GM18861 (cell line): Measurements from ENCODE around the gene STKLD1.
"Not testable (repeated sequence)": the region's sequence is repeated elsewhere in the genome, so short reads cannot be mapped to it uniquely, and the experiment has no call there.

Experiments
- ATAC-seq: cut with Tn5 transposase; IDR thresholded peaks from one replicate; pipeline ENCODE4 v1.9.1; 2021; ENCODE audit not compliant: unreplicated experiment

STKLD1 gene

DNA sequence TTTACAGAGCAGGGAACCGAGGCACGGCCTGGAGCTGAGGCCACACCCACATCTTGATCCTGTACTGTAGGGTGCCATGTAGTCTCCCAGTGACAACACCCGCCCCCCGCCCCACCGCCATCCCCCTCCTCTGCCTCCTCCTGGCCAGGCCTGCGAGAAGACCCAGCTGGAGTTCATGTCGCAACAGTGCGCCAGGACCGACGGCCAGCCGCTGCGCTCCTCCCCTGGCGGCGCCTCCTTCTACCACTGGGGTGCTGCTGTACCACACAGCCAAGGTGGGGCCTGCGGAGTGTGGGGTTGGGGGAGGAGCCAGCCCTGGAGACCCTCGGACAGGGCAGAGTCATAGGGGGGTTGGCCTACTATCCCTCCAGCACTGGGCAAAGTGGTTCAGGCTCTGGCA is 60.5 kb downstream of the STKLD1 start:
- no peak for ATAC-seq

GRCh38 chr9:133437753-133438531 is 61.8 kb downstream of the STKLD1 start:
- no peak for ATAC-seq

DNA sequence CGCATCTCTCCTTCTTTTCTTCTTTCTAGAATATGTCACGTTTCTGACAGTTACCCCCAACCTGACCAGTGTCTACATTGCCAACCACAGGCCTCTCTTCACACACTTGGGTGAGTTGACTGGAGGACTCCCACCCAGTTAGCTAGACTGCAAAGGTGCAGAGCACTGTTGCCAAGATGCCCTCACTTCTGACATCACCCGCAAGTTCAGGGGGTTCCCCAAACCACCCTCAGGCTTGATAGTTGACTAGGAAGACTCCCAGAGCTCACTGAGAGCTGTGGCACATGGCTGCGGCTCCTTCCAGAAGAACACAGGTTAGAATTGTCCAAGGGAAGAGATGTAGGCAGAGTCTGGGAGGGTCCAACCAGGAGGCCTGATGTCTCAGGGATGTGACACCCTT is 63.2 kb downstream of the STKLD1 start:
- ATAC-seq, result no peak

- ATAC-seq, result no peak
Measured at GRCh38 chr9:133440874-133441273, 64.7 kb downstream of the STKLD1 start.

DNA sequence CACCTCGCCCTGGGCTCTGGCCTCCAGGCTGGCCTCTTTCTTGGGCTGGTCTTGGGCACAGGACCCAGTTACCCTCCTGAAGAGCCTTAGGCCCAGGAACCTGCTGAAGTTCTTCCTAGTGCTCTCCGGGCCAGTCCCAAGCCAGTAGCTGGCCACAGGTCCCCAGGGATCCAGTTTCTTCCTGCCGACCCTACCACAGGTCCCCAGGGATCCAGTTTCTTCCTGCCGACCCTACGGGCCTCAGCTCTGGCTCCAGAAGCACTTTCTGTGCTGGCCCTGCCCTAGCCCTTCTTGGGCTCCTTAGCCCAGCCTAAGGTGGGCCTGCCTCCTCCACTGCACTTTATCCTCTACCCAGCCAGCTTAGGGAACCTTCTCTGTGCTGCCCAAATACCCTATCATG is 65.4 kb downstream of the STKLD1 start:
- ATAC-seq, result no peak

DNA sequence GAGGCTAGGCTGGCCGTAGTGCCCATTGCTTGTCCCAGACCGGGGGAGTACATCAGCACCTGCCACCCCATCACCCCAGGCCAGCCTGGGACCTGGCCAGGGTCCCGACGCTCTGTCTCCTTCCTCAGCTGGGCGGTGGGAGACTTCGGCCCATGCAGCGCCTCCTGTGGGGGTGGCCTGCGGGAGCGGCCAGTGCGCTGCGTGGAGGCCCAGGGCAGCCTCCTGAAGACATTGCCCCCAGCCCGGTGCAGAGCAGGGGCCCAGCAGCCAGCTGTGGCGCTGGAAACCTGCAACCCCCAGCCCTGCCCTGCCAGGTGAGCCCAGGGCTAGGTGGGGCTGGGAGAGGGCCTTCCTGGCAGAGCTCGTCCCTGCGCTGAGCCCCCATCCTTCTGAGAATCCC is 67.1 kb downstream of the STKLD1 start:
- ATAC-seq, result no peak

DNA sequence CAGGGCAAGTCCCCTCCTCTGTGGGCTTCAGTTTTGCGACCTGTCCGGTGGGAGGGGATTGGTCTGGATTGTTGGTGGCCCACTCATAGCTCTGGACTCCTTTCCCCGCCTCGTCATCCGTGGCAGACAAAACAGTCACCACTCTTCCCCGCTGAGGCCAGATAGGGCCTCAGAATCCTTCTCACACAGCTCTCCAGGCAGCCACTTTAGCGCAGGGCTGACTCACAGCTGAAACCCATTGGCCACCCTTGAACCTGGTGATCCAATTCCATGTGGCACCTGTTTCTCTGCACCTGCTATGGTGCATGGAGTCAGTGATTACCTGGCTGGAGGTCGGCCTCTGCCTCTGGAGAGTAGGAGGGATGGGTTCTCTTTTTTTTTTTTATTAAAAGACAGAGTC is 67.8 kb downstream of the STKLD1 start:
- ATAC-seq, result no peak

DNA sequence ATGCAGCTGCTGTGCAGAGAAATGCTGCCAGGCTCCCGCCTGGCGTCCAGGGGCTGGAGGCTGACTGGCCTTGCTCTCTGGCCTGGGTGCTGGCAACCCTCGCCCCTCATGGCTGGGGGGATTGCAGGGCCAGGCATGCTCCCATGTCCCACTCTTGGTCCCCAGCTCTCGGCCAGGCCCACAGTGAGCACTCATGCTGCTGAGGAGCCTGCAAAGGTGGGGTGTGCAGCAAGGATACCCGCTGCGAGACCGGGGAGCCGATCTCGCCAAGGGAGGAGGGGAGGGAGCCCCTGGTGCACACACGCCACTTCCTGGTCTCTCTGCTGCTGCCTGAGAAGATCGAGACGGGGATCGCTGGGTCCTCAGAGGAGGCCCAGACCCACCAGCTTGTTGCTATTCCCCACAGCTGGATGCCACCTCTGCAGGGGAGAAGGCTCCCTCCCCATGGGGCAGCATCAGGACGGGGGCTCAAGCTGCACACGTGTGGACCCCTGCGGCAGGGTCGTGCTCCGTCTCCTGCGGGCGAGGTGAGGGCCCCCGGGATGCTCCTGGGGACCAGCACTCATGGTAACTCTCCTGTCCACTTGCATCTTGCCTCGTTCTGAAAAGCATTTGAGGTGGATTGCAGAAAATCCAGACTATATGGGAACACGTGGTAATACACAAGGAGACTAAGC is 69.3 kb downstream of the STKLD1 start:
- ATAC-seq, result no peak

GRCh38 chr9:133448487-133448972 is 72.4 kb downstream of the STKLD1 start:
- ATAC-seq, result no peak

DNA sequence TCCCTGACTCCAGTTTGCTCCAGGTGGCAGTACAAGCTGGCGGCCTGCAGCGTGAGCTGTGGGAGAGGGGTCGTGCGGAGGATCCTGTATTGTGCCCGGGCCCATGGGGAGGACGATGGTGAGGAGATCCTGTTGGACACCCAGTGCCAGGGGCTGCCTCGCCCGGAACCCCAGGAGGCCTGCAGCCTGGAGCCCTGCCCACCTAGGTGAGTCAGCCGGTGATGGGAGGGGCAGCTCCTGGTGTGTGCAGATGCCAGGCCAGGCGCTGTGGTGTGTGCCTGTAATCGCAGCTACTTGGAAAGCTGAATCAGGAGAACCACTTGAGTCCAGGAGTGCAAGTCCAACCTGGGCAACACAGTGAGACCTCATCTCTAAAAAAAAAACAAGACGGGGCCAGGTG is 73.6 kb downstream of the STKLD1 start:
- ATAC-seq, result no peak

- not testable (repeated sequence) for ATAC-seq
Measured at GRCh38 chr9:133451865-133452264, 75.7 kb downstream of the STKLD1 start.

GRCh38 chr9:133452562-133452961 is 76.4 kb downstream of the STKLD1 start:
- ATAC-seq, result no peak

- ATAC-seq, result no peak
Measured at GRCh38 chr9:133453651-133454050, 77.5 kb downstream of the STKLD1 start.

DNA sequence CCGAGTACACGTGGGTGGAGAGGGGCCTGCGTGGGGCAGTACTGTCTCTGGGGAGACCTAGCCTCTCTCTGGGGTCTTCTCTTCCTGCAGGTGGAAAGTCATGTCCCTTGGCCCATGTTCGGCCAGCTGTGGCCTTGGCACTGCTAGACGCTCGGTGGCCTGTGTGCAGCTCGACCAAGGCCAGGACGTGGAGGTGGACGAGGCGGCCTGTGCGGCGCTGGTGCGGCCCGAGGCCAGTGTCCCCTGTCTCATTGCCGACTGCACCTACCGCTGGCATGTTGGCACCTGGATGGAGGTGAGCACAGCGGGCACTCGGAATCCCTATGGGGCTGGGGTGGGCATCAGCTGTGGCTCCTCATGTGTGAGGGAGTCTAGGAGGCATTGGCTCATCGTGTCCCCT is 78.2 kb downstream of the STKLD1 start:
- no peak for ATAC-seq

DNA sequence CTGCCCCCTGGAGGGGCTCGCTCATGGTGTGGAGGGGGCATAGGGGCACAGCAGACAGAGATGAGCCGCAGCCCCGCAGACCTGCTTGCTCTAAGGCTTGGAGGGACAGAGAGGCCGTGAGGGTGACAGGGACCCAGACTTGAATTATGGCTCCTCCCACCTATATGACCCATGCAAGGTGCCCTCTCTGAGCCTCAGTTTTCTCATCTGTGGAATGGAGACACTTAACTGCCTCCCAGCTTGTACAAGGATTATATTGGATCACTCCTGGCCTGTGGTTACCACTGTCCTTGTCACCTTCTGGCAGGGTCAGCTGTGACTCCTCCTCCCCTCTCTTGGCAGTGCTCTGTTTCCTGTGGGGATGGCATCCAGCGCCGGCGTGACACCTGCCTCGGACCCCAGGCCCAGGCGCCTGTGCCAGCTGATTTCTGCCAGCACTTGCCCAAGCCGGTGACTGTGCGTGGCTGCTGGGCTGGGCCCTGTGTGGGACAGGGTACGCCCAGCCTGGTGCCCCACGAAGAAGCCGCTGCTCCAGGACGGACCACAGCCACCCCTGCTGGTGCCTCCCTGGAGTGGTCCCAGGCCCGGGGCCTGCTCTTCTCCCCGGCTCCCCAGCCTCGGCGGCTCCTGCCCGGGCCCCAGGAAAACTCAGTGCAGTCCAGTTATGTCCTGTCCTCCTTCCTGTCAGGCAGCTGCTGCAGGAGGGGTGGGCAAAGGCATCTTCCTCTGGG is 78.9 kb downstream of the STKLD1 start:
- no peak for ATAC-seq
